Measurements from ENCODE around the gene PYGO2.

Gene PYGO2

DNA sequence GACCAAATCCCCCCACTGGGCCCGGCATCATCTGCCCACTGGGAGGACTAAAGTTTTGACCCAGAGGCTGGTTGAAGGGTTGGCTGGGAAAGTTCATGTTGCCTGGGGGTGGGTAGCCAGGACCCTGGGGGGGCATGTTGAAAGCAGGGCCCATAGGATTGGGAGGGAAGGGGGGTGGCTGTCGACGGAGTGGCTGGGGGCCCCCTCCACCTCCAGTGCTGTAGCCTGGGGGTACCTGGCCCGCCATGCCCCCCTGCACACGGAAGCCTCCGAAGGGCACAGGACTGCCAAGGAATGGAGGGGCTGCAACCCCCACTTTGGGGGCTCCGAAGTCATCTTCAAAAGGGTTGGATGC lies 2.2 kb downstream of the PYGO2 start:
- no peaks in the 10 kb centered on the region for H3K9me2 ChIP-seq (replicated peaks; ENCODE audit: insufficient read depth, low read length)
- peaks cover 3% of the 10 kb centered on the region; the same call in 1 of the 2 replicates for H3K36me3 ChIP-seq (ENCODE audit: low read length)
- peaks cover 37% of the 10 kb centered on the region for H3F3A ChIP-seq (ENCODE audit: insufficient read depth)
- H3K9me3 ChIP-seq (ENCODE audit: insufficient read depth, low read length), result no peaks in the 10 kb centered on the region
- TF ChIP-seq EZH2phosphoT487 (conservative IDR thresholded peaks at IDR 0.05; ENCODE audit: low read length), result no peak
- TF ChIP-seq, protein P1, sequence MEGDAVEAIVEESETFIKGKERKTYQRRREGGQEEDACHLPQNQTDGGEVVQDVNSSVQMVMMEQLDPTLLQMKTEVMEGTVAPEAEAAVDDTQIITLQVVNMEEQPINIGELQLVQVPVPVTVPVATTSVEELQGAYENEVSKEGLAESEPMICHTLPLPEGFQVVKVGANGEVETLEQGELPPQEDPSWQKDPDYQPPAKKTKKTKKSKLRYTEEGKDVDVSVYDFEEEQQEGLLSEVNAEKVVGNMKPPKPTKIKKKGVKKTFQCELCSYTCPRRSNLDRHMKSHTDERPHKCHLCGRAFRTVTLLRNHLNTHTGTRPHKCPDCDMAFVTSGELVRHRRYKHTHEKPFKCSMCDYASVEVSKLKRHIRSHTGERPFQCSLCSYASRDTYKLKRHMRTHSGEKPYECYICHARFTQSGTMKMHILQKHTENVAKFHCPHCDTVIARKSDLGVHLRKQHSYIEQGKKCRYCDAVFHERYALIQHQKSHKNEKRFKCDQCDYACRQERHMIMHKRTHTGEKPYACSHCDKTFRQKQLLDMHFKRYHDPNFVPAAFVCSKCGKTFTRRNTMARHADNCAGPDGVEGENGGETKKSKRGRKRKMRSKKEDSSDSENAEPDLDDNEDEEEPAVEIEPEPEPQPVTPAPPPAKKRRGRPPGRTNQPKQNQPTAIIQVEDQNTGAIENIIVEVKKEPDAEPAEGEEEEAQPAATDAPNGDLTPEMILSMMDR (IDR thresholded peaks at IDR 0.05; ENCODE audit: insufficient read depth, low read length, poor library complexity, severe bottlenecking), result no peak
- no peaks in the 10 kb centered on the region for H4K20me1 ChIP-seq (ENCODE audit: low read depth, low read length)
- peaks cover 12% of the 10 kb centered on the region for H3K79me2 ChIP-seq (ENCODE audit: insufficient read depth, low read length)
- no peak overlapping the region for H2AFZ ChIP-seq (ENCODE audit: low read depth, low read length, severe bottlenecking)
- no peak overlapping the region for H3K9ac ChIP-seq (ENCODE audit: low read length)
- H3K27me3 ChIP-seq (ENCODE audit: low read length), result no peaks in the 10 kb centered on the region
- no peak overlapping the region for H3K4me3 ChIP-seq (ENCODE audit: insufficient read depth, low read length, poor library complexity, severe bottlenecking)
- no peak overlapping the region for H3K4me2 ChIP-seq (ENCODE audit: low read depth, low read length, poor library complexity, severe bottlenecking)
- no peak overlapping the region for H3K27ac ChIP-seq (ENCODE audit: low read depth, low read length)

DNA sequence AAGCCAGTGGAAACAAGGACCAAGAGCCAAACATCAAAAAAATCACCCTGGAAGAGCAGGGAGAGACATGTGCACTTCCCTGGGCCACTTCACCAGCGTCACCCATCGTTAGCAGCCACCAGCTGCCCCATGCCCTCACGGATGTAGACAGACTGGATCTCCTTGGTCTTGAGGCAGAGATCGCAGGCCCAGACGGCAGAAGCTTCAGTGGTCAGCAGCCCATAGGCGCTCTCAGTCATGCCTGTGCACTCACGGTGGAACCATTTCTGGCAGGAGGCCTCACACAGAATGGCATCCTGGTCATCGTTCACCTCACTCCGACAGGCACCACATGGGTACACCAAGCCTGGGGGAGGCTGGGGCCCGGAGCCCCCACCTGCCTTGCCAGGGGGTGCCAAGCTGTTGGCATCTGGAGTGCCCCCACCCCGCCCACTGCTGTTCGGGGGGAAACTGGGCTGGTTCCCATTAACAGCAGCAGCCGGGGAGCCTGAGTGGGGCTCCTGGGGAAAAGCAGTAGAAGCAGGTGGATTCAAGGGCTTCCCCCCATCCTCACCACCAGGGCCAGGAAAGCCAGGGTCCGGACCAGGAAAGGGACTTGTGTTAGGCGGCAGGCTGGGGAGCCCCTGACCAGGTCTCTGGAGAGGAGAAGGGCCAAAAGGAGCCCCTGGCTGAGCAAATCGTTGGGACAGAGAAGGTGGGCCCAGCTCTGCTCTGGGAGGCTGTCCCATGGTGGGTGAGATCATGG lies 2.7 kb downstream of the PYGO2 start:
- Histone ChIP-seq H3F3A (ENCODE audit: insufficient read depth) (peaks cover 32% of the 10 kb centered on the region), H3K4me3 (ENCODE audit: insufficient read depth, low read length, poor library complexity, severe bottlenecking) (no peak overlapping the region), H3K9ac (ENCODE audit: low read length) (no peak overlapping the region), H3K9me3 (ENCODE audit: insufficient read depth, low read length) (no peaks in the 10 kb centered on the region), H3K79me2 (ENCODE audit: insufficient read depth, low read length) (peaks cover 12% of the 10 kb centered on the region), H3K27ac (ENCODE audit: low read depth, low read length) (no peak overlapping the region), H3K27me3 (ENCODE audit: low read length) (no peaks in the 10 kb centered on the region), H3K9me2 (replicated peaks; ENCODE audit: insufficient read depth, low read length) (no peaks in the 10 kb centered on the region), H3K36me3 (ENCODE audit: low read length) (peaks cover 3% of the 10 kb centered on the region; the same call in 1 of the 2 replicates), H3K4me2 (ENCODE audit: low read depth, low read length, poor library complexity, severe bottlenecking) (no peak overlapping the region), H2AFZ (ENCODE audit: low read depth, low read length, severe bottlenecking) (no peak overlapping the region), H4K20me1 (ENCODE audit: low read depth, low read length) (no peaks in the 10 kb centered on the region)
- no peak for TF ChIP-seq EZH2phosphoT487 (conservative IDR thresholded peaks at IDR 0.05; ENCODE audit: low read length)
- TF ChIP-seq, protein P1 (IDR thresholded peaks at IDR 0.05; ENCODE audit: insufficient read depth, low read length, poor library complexity, severe bottlenecking), result no peak

DNA sequence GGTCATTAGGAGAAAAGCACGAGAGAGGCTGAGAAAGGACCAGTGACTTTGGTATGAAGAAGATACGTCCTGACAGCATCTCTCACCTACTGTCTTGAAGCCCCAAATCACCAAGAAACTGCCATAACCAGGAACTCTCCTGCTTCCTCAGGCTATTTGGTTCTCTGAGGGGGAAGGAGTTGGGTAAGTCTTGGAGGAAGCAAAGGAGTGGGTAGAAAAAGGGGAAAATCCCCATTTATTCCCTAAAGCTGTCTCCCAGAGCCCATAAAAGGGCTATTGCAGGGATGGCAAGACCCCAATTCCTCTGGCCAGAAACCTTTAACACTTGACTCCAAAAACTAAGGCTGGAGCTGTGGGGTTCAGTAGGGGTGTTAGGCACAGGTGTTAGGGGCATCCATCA lies 3.5 kb downstream of the PYGO2 start:
- H3K9ac ChIP-seq (ENCODE audit: low read length), result no peak overlapping the region
- H3K9me2 ChIP-seq (replicated peaks; ENCODE audit: insufficient read depth, low read length), result no peaks in the 10 kb centered on the region
- no peaks in the 10 kb centered on the region for H3K9me3 ChIP-seq (ENCODE audit: insufficient read depth, low read length)
- H4K20me1 ChIP-seq (ENCODE audit: low read depth, low read length), result no peaks in the 10 kb centered on the region
- no peak overlapping the region for H2AFZ ChIP-seq (ENCODE audit: low read depth, low read length, severe bottlenecking)
- peaks cover 29% of the 10 kb centered on the region for H3F3A ChIP-seq (ENCODE audit: insufficient read depth)
- H3K27me3 ChIP-seq (ENCODE audit: low read length), result no peaks in the 10 kb centered on the region
- H3K79me2 ChIP-seq (ENCODE audit: insufficient read depth, low read length), result peaks cover 12% of the 10 kb centered on the region
- H3K4me2 ChIP-seq (ENCODE audit: low read depth, low read length, poor library complexity, severe bottlenecking), result no peak overlapping the region
- no peak overlapping the region for H3K4me3 ChIP-seq (ENCODE audit: insufficient read depth, low read length, poor library complexity, severe bottlenecking)
- H3K27ac ChIP-seq (ENCODE audit: low read depth, low read length), result no peak overlapping the region
- TF ChIP-seq EZH2phosphoT487 (conservative IDR thresholded peaks at IDR 0.05; ENCODE audit: low read length), result no peak
- TF ChIP-seq, protein P1 (IDR thresholded peaks at IDR 0.05; ENCODE audit: insufficient read depth, low read length, poor library complexity, severe bottlenecking), result no peak
- no peaks in the 10 kb centered on the region for H3K36me3 ChIP-seq (ENCODE audit: low read length)
